Panc1 (cell line): ENCODE data around the gene ZMYM4. TPM values are rescaled to one million over a fixed set of nuclear protein-coding genes. Genes with fewer than 3 reads are reported as not detected.
A peak's percentile ranks its signal among the peaks of the same experiment; 100 is the strongest.

ENCODE experiments used
- ATAC-seq: fragments of 200-7000 bp; cut with Tn5 transposase; 2 replicates; pipeline ENCODE4 v1.9.1; 2020; ENCODE audit warnings: mild to moderate bottlenecking, moderate library complexity
- BruUV-seq: library from RNA; stranded (reverse); fragments of 400-500 nt; replicated peaks from 2 replicates; lab custom pipeline; 2021; lab: Mats Ljungman, UMichigan
- CTCF ChIA-PET: fragments of 300-600 bp; sonication (Branson Sonifier 250); formaldehyde crosslinking; loops from one replicate; lab custom pipeline; 2022; ENCODE audit warnings: antibody characterized with exemption; lab: Charles Lee
- POLR2A ChIA-PET: fragments of 300-600 bp; sonication (Branson Sonifier 250); formaldehyde crosslinking; loops from one replicate; lab custom pipeline; 2022; ENCODE audit warnings: antibody characterized with exemption; lab: Charles Lee
- DNase-seq: peaks from one replicate; pipeline ENCODE4 v3.0.0-alpha.2; 2010; ENCODE audit warnings: low read depth, low spot score
- H3K27ac ChIP-seq: 2 replicates; pipeline ENCODE4 v1.5.1; 2011; ENCODE audit warnings: mild to moderate bottlenecking, low read length, inconsistent platforms
- H3K27me3 ChIP-seq: fragments of 200-500 bp; sonication (Bioruptor generic); 2 replicates; pipeline ENCODE4 v1.6.0; 2014; ENCODE audit warnings: low read length, inconsistent platforms; ENCODE audit not compliant: control insufficient read depth, insufficient read depth
- H3K36me3 ChIP-seq: fragments of 200-500 bp; sonication (Bioruptor generic); 2 replicates; pipeline ENCODE4 v1.5.1; 2014; ENCODE audit warnings: inconsistent platforms, mild to moderate bottlenecking, low read length, moderate library complexity; ENCODE audit not compliant: control insufficient read depth, insufficient read depth
- H3K4me1 ChIP-seq: 2 replicates; pipeline ENCODE4 v1.5.1; 2011; ENCODE audit warnings: inconsistent platforms, mild to moderate bottlenecking, low read length, moderate library complexity; ENCODE audit not compliant: control insufficient read depth, insufficient read depth
- H3K4me3 ChIP-seq, 2 experiments: 2 replicates each; pipeline ENCODE4 v1.5.1; 2011 to 2012; ENCODE audit warnings: low read depth in 2 of 2, low read length in 2 of 2, mild to moderate bottlenecking in 2 of 2, inconsistent platforms in 1 of 2, moderate library complexity in 1 of 2
- H3K9me3 ChIP-seq: fragments of 200-500 bp; sonication (Bioruptor generic); 2 replicates; pipeline ENCODE4 v1.5.1; 2014; ENCODE audit warnings: low read depth, mild to moderate bottlenecking, inconsistent platforms, low read length, moderate library complexity; ENCODE audit not compliant: control insufficient read depth, insufficient read depth
- CTCF ChIP-seq: fragments of 450-650 bp; IDR thresholded peaks from 2 replicates; pipeline ENCODE4 v1.5.1; 2017; ENCODE audit warnings: mild to moderate bottlenecking
- POLR2AphosphoS5 ChIP-seq: IDR thresholded peaks from 2 replicates; pipeline ENCODE4 v1.6.1; 2012; ENCODE audit warnings: mild to moderate bottlenecking, low read depth, low read length, moderate library complexity
- REST ChIP-seq, 2 experiments: IDR thresholded peaks; 2 replicates each; pipeline ENCODE4 v1.6.1; 2011 to 2012; ENCODE audit warnings: low read depth in 2 of 2, control low read depth in 1 of 2, low read length in 1 of 2, mild to moderate bottlenecking in 1 of 2, moderate library complexity in 1 of 2; ENCODE audit not compliant: insufficient read depth in 1 of 2
- SIN3A ChIP-seq: IDR thresholded peaks from 2 replicates; pipeline ENCODE4 v1.6.1; 2012; ENCODE audit warnings: low read depth, mild to moderate bottlenecking, low read length, moderate library complexity, borderline replicate concordance; ENCODE audit not compliant: insufficient read depth
- TCF7L2 ChIP-seq: IDR thresholded peaks from 2 replicates; pipeline ENCODE4 v1.6.1; 2011; ENCODE audit warnings: mild to moderate bottlenecking, low read depth, low read length, inconsistent platforms
- in situ Hi-C: cut with HindIII; loops from 2 replicates; pipeline ENCODE4 v1.10.0; 2016; ENCODE audit warnings: low sequenced_read_pairs, low pct_unique_long_range_greater_than_20kb
- intact Hi-C: fragments of 100-400 bp; cut with micrococcal nuclease; formaldehyde crosslinking; loops from one replicate; pipeline ENCODE4 v1.10.0; 2022; ENCODE audit not compliant: unreplicated experiment
- total RNA-seq: library from RNA; stranded (reverse); gene quantifications from one replicate; pipeline ENCODE4 v1.2.1, GENCODE V29; 2021; ENCODE audit not compliant: unreplicated experiment

ZMYM4 gene
- total RNA-seq, 1 experiment from 2014 or later: 82.2 TPM

- CTCF ChIA-PET: no interaction called here
- H3K27me3 ChIP-seq: no peaks in the 10 kb centered on the region
- no peak overlapping the region for H3K27ac ChIP-seq
- no peaks in the 10 kb centered on the region; the same call in 1 of the 2 replicates for H3K9me3 ChIP-seq
- H3K36me3 ChIP-seq: no peaks in the 10 kb centered on the region
- no peak overlapping the region for H3K4me3 ChIP-seq
- no peak for TF ChIP-seq REST (IDR thresholded peaks at IDR 0.05; ENCODE audit: insufficient read depth in 1 of 2, low read depth in 2 of 2, low read length in 1 of 2)
- TF ChIP-seq TCF7L2: no peak
- no peak for TF ChIP-seq CTCF
- no peak for TF ChIP-seq POLR2AphosphoS5
- TF ChIP-seq SIN3A: no peak
- ATAC-seq: no peak
- peaks cover 7% of the 10 kb centered on the region; the same call in 1 of the 2 replicates for H3K4me1 ChIP-seq
- POLR2A ChIA-PET: no interaction called here
- TSS peak; percentile 33 for BruUV-seq
- in situ Hi-C loops: no loop called here
- DNase-seq: no peak
- intact Hi-C loops: no loop called here
These were observed 17.5 kb downstream of the ZMYM4 start for GRCh38 chr1:35285771-35286606.

GRCh38 chr1:35287807-35288640 lies 19.5 kb downstream of the ZMYM4 start:
- no peak overlapping the region for H3K27ac ChIP-seq
- intact Hi-C loops (no loop called here), in situ Hi-C loops (no loop called here)
- peaks cover 7% of the 10 kb centered on the region; the same call in 1 of the 2 replicates for H3K4me1 ChIP-seq
- DNase-seq: no peak
- POLR2A ChIA-PET: interaction anchor here (0.7 kb wide), 1 partner anchor 16 kb away, joined by 3 read pairs; no protein-coding TSS in a partner anchor
- peak; percentile 45 for ATAC-seq
- TF ChIP-seq REST (IDR thresholded peaks at IDR 0.05; ENCODE audit: insufficient read depth in 1 of 2, low read depth in 2 of 2, low read length in 1 of 2) (no peak), CTCF (no peak), POLR2AphosphoS5 (no peak), TCF7L2 (no peak)
- no peaks in the 10 kb centered on the region for H3K36me3 ChIP-seq
- no TSS peak for BruUV-seq
- no peak overlapping the region for H3K4me3 ChIP-seq
- H3K9me3 ChIP-seq: no peaks in the 10 kb centered on the region; the same call in 1 of the 2 replicates
- H3K27me3 ChIP-seq: no peaks in the 10 kb centered on the region
- CTCF ChIA-PET: no interaction called here
